HUES64 (cell line): ENCODE results near the gene PRKCB.

Source experiments
- H3K27ac ChIP-seq: 2 replicates; pipeline ENCODE4 v1.7.0; 2013; ENCODE audit warnings: low read depth, low read length, inconsistent platforms
- H3K27me3 ChIP-seq: 2 replicates; pipeline ENCODE4 v1.6.1; 2013; ENCODE audit warnings: mild to moderate bottlenecking, low read length; ENCODE audit not compliant: insufficient read depth
- H3K36me3 ChIP-seq: 2 replicates; pipeline ENCODE4 v1.6.1; 2013; ENCODE audit warnings: mild to moderate bottlenecking, low read length; ENCODE audit not compliant: insufficient read depth
- H3K4me1 ChIP-seq: 2 replicates; pipeline ENCODE4 v1.6.1; 2013; ENCODE audit warnings: mild to moderate bottlenecking, low read length, moderate library complexity; ENCODE audit not compliant: insufficient read depth
- H3K4me3 ChIP-seq: 2 replicates; pipeline ENCODE4 v1.5.1; 2013; ENCODE audit warnings: mild to moderate bottlenecking, low read length, moderate library complexity
- H3K9ac ChIP-seq: 2 replicates; pipeline ENCODE4 v1.6.1; 2013; ENCODE audit warnings: mild to moderate bottlenecking, low read depth, low read length
- H3K9me3 ChIP-seq: 2 replicates; pipeline ENCODE4 v1.6.1; 2013; ENCODE audit warnings: low read depth, low read length; ENCODE audit not compliant: insufficient read depth
- WGBS: fragments of 150-250, 120-280 bp; methylation state at CpG from one replicate; pipeline ENCODE4 v1.1.7; 2013; ENCODE audit warnings: missing lambda C conversion rate; 5-methylcytosine and 5-hydroxymethylcytosine counted together

PRKCB gene

GRCh38 chr16:23955088-23955487, 119.3 kb downstream of the PRKCB start:
- H3K4me1 ChIP-seq: peaks cover 28% of the 10 kb centered on the region
- H3K9ac ChIP-seq: no peak overlapping the region
- no peak overlapping the region for H3K4me3 ChIP-seq
- H3K9me3 ChIP-seq: no peaks in the 10 kb centered on the region
- H3K27ac ChIP-seq: no peak overlapping the region
- no peaks in the 10 kb centered on the region for H3K27me3 ChIP-seq
- no peaks in the 10 kb centered on the region for H3K36me3 ChIP-seq
- WGBS: 72% methylated on average over 5 of the region's 7 CpGs

DNA sequence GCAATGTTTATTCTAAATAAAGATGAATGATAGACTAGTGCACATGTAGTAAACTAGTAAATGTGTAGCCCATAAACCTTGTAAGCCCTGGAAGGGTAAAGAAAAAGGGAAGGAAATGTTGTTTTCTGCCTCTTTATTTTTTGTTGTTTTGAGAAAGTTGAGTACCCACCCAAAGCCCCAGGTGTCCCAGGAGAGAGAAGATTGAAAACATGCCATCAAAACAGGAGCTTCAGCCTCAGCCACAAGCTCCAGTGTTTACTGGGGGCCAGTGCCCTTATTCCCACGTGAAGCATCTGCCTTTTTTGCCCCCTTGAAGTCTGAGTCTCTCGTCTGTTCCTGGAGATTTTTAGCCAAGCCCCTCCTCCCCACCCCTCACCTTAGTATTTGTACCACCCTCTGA, 121.5 kb downstream of the PRKCB start:
- H3K36me3 ChIP-seq: no peaks in the 10 kb centered on the region
- 69% methylated on average over 2 of the region's 2 CpGs for WGBS
- no peak overlapping the region for H3K27ac ChIP-seq
- H3K27me3 ChIP-seq: no peaks in the 10 kb centered on the region
- no peak overlapping the region for H3K9ac ChIP-seq
- peaks cover 12% of the 10 kb centered on the region for H3K4me1 ChIP-seq
- no peaks in the 10 kb centered on the region for H3K9me3 ChIP-seq
- H3K4me3 ChIP-seq: no peak overlapping the region

- 88% methylated on average over 10 of the region's 11 CpGs for WGBS
Observed at GRCh38 chr16:23959072-23959751, 123.4 kb downstream of the PRKCB start.

GRCh38 chr16:23959752-23960072, 123.9 kb downstream of the PRKCB start:
- no peak overlapping the region for H3K9ac ChIP-seq
- 95% methylated on average over 4 of the region's 4 CpGs for WGBS
- no peak overlapping the region for H3K27ac ChIP-seq
- no peaks in the 10 kb centered on the region for H3K4me1 ChIP-seq
- H3K36me3 ChIP-seq: no peaks in the 10 kb centered on the region
- no peaks in the 10 kb centered on the region for H3K9me3 ChIP-seq
- no peaks in the 10 kb centered on the region for H3K27me3 ChIP-seq
- no peak overlapping the region for H3K4me3 ChIP-seq

More at GRCh38 chr16:23959072-23959751, 123.4 kb downstream of the PRKCB start:
- H3K36me3 ChIP-seq: no peaks in the 10 kb centered on the region
- H3K9ac ChIP-seq: no peak overlapping the region
- H3K27ac ChIP-seq: no peak overlapping the region
- H3K4me1 ChIP-seq: no peaks in the 10 kb centered on the region
- H3K9me3 ChIP-seq: no peaks in the 10 kb centered on the region
- H3K27me3 ChIP-seq: no peaks in the 10 kb centered on the region
- H3K4me3 ChIP-seq: no peak overlapping the region

DNA sequence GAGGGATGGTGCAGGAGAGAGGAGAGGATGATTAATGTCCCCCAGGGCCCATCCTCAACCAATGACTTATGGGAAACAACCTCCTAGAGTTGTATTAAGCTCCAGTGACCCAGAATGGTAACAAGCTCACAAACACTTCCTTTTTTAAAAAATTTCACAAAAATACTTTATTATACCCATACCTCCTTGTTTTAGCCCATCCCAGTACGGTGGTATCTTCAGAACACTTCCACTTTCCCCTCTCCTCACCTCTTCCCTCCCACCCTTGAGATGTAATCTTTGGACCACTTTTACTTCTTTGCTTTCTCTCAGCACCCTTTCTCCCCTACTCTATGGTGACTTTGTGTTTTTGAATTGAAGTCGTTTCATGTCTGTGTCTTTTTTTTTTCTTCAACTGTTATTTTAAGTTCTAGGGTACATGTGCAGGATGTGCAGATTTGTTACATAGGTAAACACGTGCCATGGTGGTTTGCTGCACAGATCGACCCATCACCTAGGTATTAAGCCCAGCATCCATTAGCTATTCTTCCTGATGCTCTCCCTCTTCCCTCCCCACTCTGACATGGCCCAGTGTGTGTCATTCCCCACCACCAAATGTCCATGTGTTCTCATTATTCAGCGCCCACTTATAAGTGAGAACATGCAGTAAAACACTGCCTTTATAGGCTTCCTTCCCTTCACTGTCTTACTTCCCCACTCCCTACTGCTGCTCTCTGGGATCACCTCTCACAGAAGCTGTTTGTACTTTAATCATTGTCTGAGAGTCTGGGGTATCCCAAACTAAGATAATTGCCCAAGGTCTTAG, 124.5 kb downstream of the PRKCB start:
- Histone ChIP-seq H3K9me3 (no peaks in the 10 kb centered on the region), H3K9ac (no peak overlapping the region), H3K27ac (no peak overlapping the region), H3K27me3 (no peaks in the 10 kb centered on the region), H3K4me3 (no peak overlapping the region), H3K4me1 (no peaks in the 10 kb centered on the region), H3K36me3 (no peaks in the 10 kb centered on the region)
- WGBS: 86% methylated on average over 4 of the region's 5 CpGs

GRCh38 chr16:23962001-23962400, 126.2 kb downstream of the PRKCB start:
- Histone ChIP-seq H3K27me3 (no peaks in the 10 kb centered on the region), H3K9ac (no peak overlapping the region), H3K36me3 (no peaks in the 10 kb centered on the region), H3K4me1 (peaks cover 6% of the 10 kb centered on the region), H3K9me3 (no peaks in the 10 kb centered on the region), H3K4me3 (no peak overlapping the region), H3K27ac (no peak overlapping the region)
- WGBS: 89% methylated on average over 5 of the region's 5 CpGs

GRCh38 chr16:23964136-23964535, 128.4 kb downstream of the PRKCB start:
- no peaks in the 10 kb centered on the region for H3K9me3 ChIP-seq
- 93% methylated on average over 3 of the region's 3 CpGs for WGBS
- peaks cover 10% of the 10 kb centered on the region for H3K4me1 ChIP-seq
- no peaks in the 10 kb centered on the region for H3K27me3 ChIP-seq
- H3K27ac ChIP-seq: no peak overlapping the region
- no peaks in the 10 kb centered on the region for H3K36me3 ChIP-seq
- no peak overlapping the region for H3K9ac ChIP-seq
- H3K4me3 ChIP-seq: no peak overlapping the region

- no peak overlapping the region for H3K27ac ChIP-seq
- WGBS: 95% methylated on average over 6 of the region's 6 CpGs
- no peaks in the 10 kb centered on the region for H3K36me3 ChIP-seq
- H3K27me3 ChIP-seq: no peaks in the 10 kb centered on the region
- no peak overlapping the region for H3K9ac ChIP-seq
- H3K4me1 ChIP-seq: peaks cover 10% of the 10 kb centered on the region
- no peak overlapping the region for H3K4me3 ChIP-seq
- H3K9me3 ChIP-seq: no peaks in the 10 kb centered on the region
Observed at GRCh38 chr16:23965137-23965733, 129.5 kb downstream of the PRKCB start.

DNA sequence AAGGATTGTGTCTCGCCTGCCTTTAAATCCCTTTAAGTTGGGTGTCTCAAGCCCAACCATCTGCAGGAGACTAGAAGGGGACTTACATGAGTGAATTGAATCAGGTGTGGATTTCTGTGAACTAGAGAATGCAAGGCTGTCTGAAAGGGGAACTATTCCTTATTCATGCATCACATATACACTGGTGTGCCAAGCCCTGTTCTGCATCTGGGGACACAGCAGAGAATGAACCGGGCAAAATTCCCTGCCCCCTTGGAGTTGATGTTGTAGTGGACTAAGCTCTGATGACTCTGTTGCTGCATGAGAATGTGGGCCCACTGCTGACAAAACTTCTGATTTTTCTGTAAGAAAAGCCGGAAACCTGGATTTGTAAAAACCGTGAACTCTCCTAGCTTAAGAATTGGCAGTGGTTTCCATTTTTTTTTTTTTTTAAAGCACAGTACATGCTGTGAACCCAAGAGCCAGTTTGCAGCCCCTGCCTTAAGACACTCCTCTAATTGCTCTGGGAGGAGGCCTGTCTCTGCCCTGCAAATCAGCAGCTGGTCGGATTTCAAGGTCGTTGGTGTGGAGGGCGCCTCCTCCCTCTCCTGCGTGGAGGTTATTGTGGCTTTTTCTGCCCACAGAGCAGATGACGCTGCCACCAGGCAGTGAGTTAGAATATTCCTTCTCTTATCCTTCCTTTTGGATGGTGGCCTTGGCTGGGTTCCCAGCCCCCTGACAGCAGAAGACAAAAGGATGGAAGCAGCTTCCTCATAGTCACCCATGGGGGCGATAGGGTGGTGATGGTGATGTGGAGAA, 131.0 kb downstream of the PRKCB start:
- H3K9ac ChIP-seq: no peak overlapping the region
- 64% methylated on average over 10 of the region's 10 CpGs for WGBS
- no peak overlapping the region for H3K27ac ChIP-seq

DNA sequence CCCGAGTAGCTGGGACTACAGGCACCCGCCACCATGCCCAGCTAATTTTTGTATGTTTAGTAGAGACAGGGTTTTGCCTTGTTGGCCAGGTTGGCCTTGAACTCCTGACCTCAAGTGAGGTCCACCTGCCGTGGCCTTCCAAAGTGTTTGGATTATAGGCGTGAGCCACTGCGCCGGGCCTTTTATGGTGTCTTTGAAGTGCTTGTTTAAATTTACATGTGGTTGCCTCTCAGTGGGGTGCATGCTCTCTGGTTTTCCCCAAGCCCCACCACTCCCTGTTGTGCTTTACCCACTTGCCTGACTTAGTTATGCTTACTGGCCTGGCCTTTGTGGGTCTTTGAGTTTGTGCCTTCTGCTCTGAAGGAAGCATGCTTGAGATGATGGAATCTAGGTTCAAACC, 132.0 kb downstream of the PRKCB start:
- peaks cover 10% of the 10 kb centered on the region for H3K4me1 ChIP-seq
- 86% methylated on average over 6 of the region's 6 CpGs for WGBS
- no peak overlapping the region for H3K27ac ChIP-seq

More for the DNA sequence above, 131.0 kb downstream of the PRKCB start:
- H3K4me3 ChIP-seq: no peak overlapping the region
- H3K9me3 ChIP-seq: no peaks in the 10 kb centered on the region
- no peaks in the 10 kb centered on the region for H3K36me3 ChIP-seq
- peaks cover 10% of the 10 kb centered on the region for H3K4me1 ChIP-seq
- H3K27me3 ChIP-seq: no peaks in the 10 kb centered on the region

GRCh38 chr16:23968176-23968575, 132.4 kb downstream of the PRKCB start:
- WGBS: 86% methylated on average over 6 of the region's 6 CpGs

More for the DNA sequence above, 132.0 kb downstream of the PRKCB start:
- H3K9ac ChIP-seq: no peak overlapping the region
- no peaks in the 10 kb centered on the region for H3K9me3 ChIP-seq
- no peak overlapping the region for H3K4me3 ChIP-seq
- no peaks in the 10 kb centered on the region for H3K27me3 ChIP-seq
- H3K36me3 ChIP-seq: no peaks in the 10 kb centered on the region

More at GRCh38 chr16:23968176-23968575, 132.4 kb downstream of the PRKCB start:
- no peaks in the 10 kb centered on the region for H3K36me3 ChIP-seq
- H3K27me3 ChIP-seq: no peaks in the 10 kb centered on the region
- no peak overlapping the region for H3K27ac ChIP-seq
- peaks cover 10% of the 10 kb centered on the region for H3K4me1 ChIP-seq
- H3K4me3 ChIP-seq: no peak overlapping the region
- no peak overlapping the region for H3K9ac ChIP-seq
- H3K9me3 ChIP-seq: no peaks in the 10 kb centered on the region
